H9 (cell line): ENCODE measurements around the gene RIMBP2. TPM values are rescaled to one million over a fixed set of nuclear protein-coding genes. Genes with fewer than 3 reads are reported as not detected.

ENCODE experiments used
- DNase-seq: peaks from one replicate; pipeline ENCODE4 v3.0.0-alpha.2; 2017
- H2AFZ ChIP-seq: one replicate; pipeline ENCODE4 v1.6.1; 2013; ENCODE audit warnings: mild to moderate bottlenecking, low read length, control low read depth, moderate library complexity
- H2AK5ac ChIP-seq: 2 replicates; pipeline ENCODE4 v1.6.1; 2013; ENCODE audit warnings: low read length, control low read depth, mixed read lengths; ENCODE audit not compliant: insufficient read length
- H2BK120ac ChIP-seq: one replicate; pipeline ENCODE4 v1.6.1; 2013; ENCODE audit warnings: low read depth, mild to moderate bottlenecking, low read length, control low read depth, inconsistent platforms; ENCODE audit not compliant: poor library complexity, severe bottlenecking
- H2BK12ac ChIP-seq: 2 replicates; pipeline ENCODE4 v1.6.1; 2013; ENCODE audit warnings: low read length, control low read depth, mixed read lengths, low read depth; ENCODE audit not compliant: insufficient read length
- H2BK15ac ChIP-seq: 2 replicates; pipeline ENCODE4 v1.6.1; 2013; ENCODE audit warnings: low read depth, low read length, control low read depth
- H2BK20ac ChIP-seq: one replicate; pipeline ENCODE4 v1.6.1; 2013; ENCODE audit warnings: low read depth, mild to moderate bottlenecking, low read length, control low read depth, inconsistent platforms; ENCODE audit not compliant: poor library complexity, severe bottlenecking
- H2BK5ac ChIP-seq: 2 replicates; pipeline ENCODE4 v1.6.1; 2013; ENCODE audit warnings: low read length, control low read depth, mixed read lengths; ENCODE audit not compliant: insufficient read length
- H3K14ac ChIP-seq: 2 replicates; pipeline ENCODE4 v1.6.1; 2013; ENCODE audit warnings: low read length, control low read depth; ENCODE audit not compliant: insufficient read depth
- H3K18ac ChIP-seq: 2 replicates; pipeline ENCODE4 v1.6.1; 2013; ENCODE audit warnings: low read depth, mild to moderate bottlenecking, mixed read lengths, low read length, control low read depth; ENCODE audit not compliant: insufficient read length
- H3K23ac ChIP-seq: 2 replicates; pipeline ENCODE4 v1.6.1; 2013; ENCODE audit warnings: low read length, control low read depth, mixed read lengths, low read depth; ENCODE audit not compliant: insufficient read length
- H3K23me2 ChIP-seq: 2 replicates; pipeline ENCODE4 v1.6.1; 2013; ENCODE audit warnings: low read depth, mild to moderate bottlenecking, mixed read lengths, low read length, control low read depth; ENCODE audit not compliant: insufficient read length, poor library complexity, severe bottlenecking
- H3K27ac ChIP-seq: 2 replicates; pipeline ENCODE4 v1.5.1; 2013; ENCODE audit warnings: low read length, control low read depth, mixed read lengths, low read depth; ENCODE audit not compliant: insufficient read length
- H3K27me3 ChIP-seq: 2 replicates; pipeline ENCODE4 v1.6.1; 2013; ENCODE audit warnings: low read length, control low read depth, inconsistent platforms; ENCODE audit not compliant: insufficient read depth
- H3K4ac ChIP-seq: 2 replicates; pipeline ENCODE4 v1.6.1; 2013; ENCODE audit warnings: low read depth, mild to moderate bottlenecking, control low read depth, inconsistent platforms, low read length, moderate library complexity
- H3K4me1 ChIP-seq: 2 replicates; pipeline ENCODE4 v1.6.1; 2013; ENCODE audit warnings: low read length, control low read depth, inconsistent platforms; ENCODE audit not compliant: insufficient read depth
- H3K4me2 ChIP-seq: 2 replicates; pipeline ENCODE4 v1.6.1; 2013; ENCODE audit warnings: low read length, control low read depth, mixed read lengths; ENCODE audit not compliant: insufficient read length, insufficient read depth
- H3K56ac ChIP-seq: 2 replicates; pipeline ENCODE4 v1.6.1; 2013; ENCODE audit warnings: low read depth, mild to moderate bottlenecking, mixed read lengths, low read length, control low read depth; ENCODE audit not compliant: insufficient read length
- H3K79me1 ChIP-seq: 2 replicates; pipeline ENCODE4 v1.6.1; 2013; ENCODE audit warnings: low read depth, mild to moderate bottlenecking, moderate library complexity, low read length, control low read depth, inconsistent platforms; ENCODE audit not compliant: insufficient read depth, poor library complexity, severe bottlenecking
- H3K79me2 ChIP-seq: 2 replicates; pipeline ENCODE4 v1.6.1; 2013; ENCODE audit warnings: low read length, control low read depth, inconsistent platforms; ENCODE audit not compliant: insufficient read depth
- H3K9ac ChIP-seq: 2 replicates; pipeline ENCODE4 v1.6.1; 2013; ENCODE audit warnings: low read length, control low read depth, mixed read lengths; ENCODE audit not compliant: insufficient read length; ENCODE audit errors: extremely low read depth
- H3K9me3 ChIP-seq: one replicate; pipeline ENCODE4 v1.6.1; 2013; ENCODE audit warnings: low read depth, low read length, inconsistent platforms; ENCODE audit not compliant: control insufficient read depth
- H3T11ph ChIP-seq: one replicate; pipeline ENCODE4 v1.6.1; 2013; ENCODE audit warnings: mild to moderate bottlenecking, low read length, control low read depth, inconsistent platforms
- H4K20me1 ChIP-seq: one replicate; pipeline ENCODE4 v1.6.1; 2013; ENCODE audit not compliant: control insufficient read depth, insufficient read length, insufficient read depth
- H4K5ac ChIP-seq: 2 replicates; pipeline ENCODE4 v1.6.1; 2013; ENCODE audit warnings: low read depth, mild to moderate bottlenecking, mixed read lengths, low read length, control low read depth; ENCODE audit not compliant: insufficient read length
- H4K8ac ChIP-seq: replicated peaks from 2 replicates; pipeline ENCODE4 v1.6.1; 2013; ENCODE audit warnings: low read length, control low read depth, mixed read lengths, low read depth; ENCODE audit not compliant: insufficient read length
- H4K91ac ChIP-seq: 2 replicates; pipeline ENCODE4 v1.6.1; 2013; ENCODE audit warnings: low read depth, mild to moderate bottlenecking, moderate library complexity, mixed read lengths, low read length, control low read depth; ENCODE audit not compliant: insufficient read length
- H3K27ac Mint-ChIP-seq, 3 experiments: 2 replicates in 2 of 3; 3 replicates in 1 of 3; pipeline ENCODE4 v1.8.0; 2020 to 2021; ENCODE audit warnings: mixed read lengths in 3 of 3, mild to moderate bottlenecking in 1 of 3, moderate library complexity in 1 of 3
- H3K27me3 Mint-ChIP-seq: 2 replicates; pipeline ENCODE4 v1.8.0; 2021; ENCODE audit warnings: low read depth, mild to moderate bottlenecking, moderate library complexity, mixed read lengths
- H3K36me3 Mint-ChIP-seq, 3 experiments: 2 replicates in 2 of 3; 3 replicates in 1 of 3; pipeline ENCODE4 v1.8.0; 2020 to 2021; ENCODE audit warnings: low read depth in 3 of 3, mixed read lengths in 3 of 3; ENCODE audit not compliant: insufficient read depth in 1 of 3
- H3K4me1 Mint-ChIP-seq, 2 experiments: 2 replicates each; pipeline ENCODE4 v1.8.0; 2020; ENCODE audit warnings: mixed read lengths in 2 of 2
- H3K4me3 Mint-ChIP-seq, 2 experiments: 2 replicates in 1 of 2; 3 replicates in 1 of 2; pipeline ENCODE4 v1.8.0; 2020 to 2021; ENCODE audit warnings: mild to moderate bottlenecking in 2 of 2, mixed read lengths in 2 of 2, moderate library complexity in 1 of 2
- H3K9me3 Mint-ChIP-seq, 2 experiments: 2 replicates in 1 of 2; 3 replicates in 1 of 2; pipeline ENCODE4 v1.8.0; 2020; ENCODE audit warnings: mild to moderate bottlenecking in 2 of 2, mixed read lengths in 2 of 2, moderate library complexity in 1 of 2
- CTCF ChIP-seq: fragments of 200-600 bp; sonication (generic); conservative IDR thresholded peaks from 3 replicates; pipeline ENCODE4 v1.8.0; 2021; ENCODE audit warnings: antibody characterized with exemption, mild to moderate bottlenecking
- WGBS: extraction: QIAGEN DNeasy Blood & Tissue Kit; methylation state at CpG from one replicate; pipeline ENCODE4 v1.1.7; 2013; ENCODE audit warnings: missing lambda C conversion rate, low lambda C conversion rate, mixed read lengths; ENCODE audit not compliant: insufficient read length; ENCODE audit errors: extremely low coverage; 5-methylcytosine and 5-hydroxymethylcytosine counted together
- total RNA-seq: library from RNA; stranded (reverse); gene quantifications from 2 replicates; pipeline ENCODE4 v1.2.1, GENCODE V29; 2021

Gene RIMBP2
- total RNA-seq, 1 experiment from 2014 or later: 0.70 TPM

GRCh38 chr12:130647814-130648213 lies 68.3 kb downstream of the RIMBP2 start:
- Histone ChIP-seq H3K56ac (no peak overlapping the region), H3K79me2 (no peaks in the 10 kb centered on the region), H4K8ac (no peak overlapping the region), H3K27ac (no peak overlapping the region), H2AFZ (no peak overlapping the region), H2BK120ac (no peak overlapping the region), H3T11ph (no peak overlapping the region), H3K9ac (no peak overlapping the region), H3K9me3 (no peaks in the 10 kb centered on the region), H2BK12ac (no peak overlapping the region), H3K4me1 (no peaks in the 10 kb centered on the region), H3K23ac (no peak overlapping the region), H3K18ac (no peak overlapping the region), H2BK5ac (no peak overlapping the region), H3K23me2 (no peaks in the 10 kb centered on the region), H3K4ac (no peak overlapping the region), H3K14ac (no peak overlapping the region), H3K79me1 (no peaks in the 10 kb centered on the region), H4K5ac (no peak overlapping the region), H3K27me3 (no peaks in the 10 kb centered on the region), H2BK20ac (no peak overlapping the region), H2AK5ac (no peak overlapping the region), H3K4me2 (no peak overlapping the region), H2BK15ac (no peak overlapping the region), H4K91ac (no peak overlapping the region), H4K20me1 (no peaks in the 10 kb centered on the region)
- Mint-ChIP-seq H3K4me3 (no peak overlapping the region), H3K27me3 (peaks cover 13% of the 10 kb centered on the region), H3K27ac (no peak overlapping the region), H3K4me1 (peaks cover 5 to 13% of the 10 kb centered on the region in 2 experiments), H3K9me3 (peaks cover 0 to 3% of the 10 kb centered on the region in 2 experiments; a peak in 1 of 5 replicates), H3K36me3 (0 out of 7 replicates have a peak, but pooled peaks cover 0 to 1% (median 0%) of the 10 kb centered on the region in 3 experiments)
- TF ChIP-seq CTCF: no peak
- no peak for DNase-seq
- WGBS: no CpG with 5 or more reads among the region's 13 CpGs
